ENCODE data around the gene LMO7.
A peak's percentile ranks its signal among the peaks of the same experiment; 100 is the strongest.

Gene LMO7

DNA sequence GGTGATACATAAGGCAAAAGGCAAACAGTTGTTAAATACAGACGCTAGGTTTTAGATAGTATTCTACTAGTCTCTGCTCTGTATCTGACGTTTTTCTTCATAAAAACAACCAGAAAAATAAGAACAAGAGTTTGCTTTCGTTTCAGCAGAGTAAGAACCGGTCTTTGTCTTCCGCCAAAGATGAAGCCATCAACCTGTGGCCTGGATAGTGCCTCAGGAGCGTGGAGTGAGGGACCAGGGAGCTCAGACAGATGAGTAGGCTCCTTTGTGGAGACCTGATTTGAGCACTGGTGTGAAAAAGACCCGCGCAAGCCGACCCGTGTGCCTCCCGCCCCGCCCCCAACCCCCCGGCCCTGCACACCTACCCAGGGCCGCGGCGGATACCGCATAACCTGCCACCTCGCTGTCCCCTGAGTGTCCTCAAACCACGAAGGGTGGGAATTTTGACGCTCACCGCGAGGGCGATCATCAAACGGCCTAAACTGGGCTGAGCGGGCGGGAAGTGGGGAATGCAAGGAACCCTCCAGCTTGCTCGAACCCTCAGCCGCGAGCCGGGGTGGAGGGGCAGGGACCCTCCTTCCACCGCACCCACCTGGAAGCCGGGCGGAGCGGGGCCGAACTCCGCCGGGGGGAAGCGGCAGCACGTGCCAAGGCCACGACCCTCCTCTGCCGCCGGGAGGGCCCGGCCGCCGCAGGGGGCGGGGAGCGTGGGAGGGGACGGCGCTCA, 866 bp upstream of the LMO7 start:
- no peak overlapping the region for H3K9ac ChIP-seq (ENCODE audit: insufficient read length, low read depth)
- no peak for DNase-seq (ENCODE audit: low read depth, low spot score)
- peak overlapping the region; percentile 15 for H3K4me3 ChIP-seq (ENCODE audit: insufficient read length, low read depth)
- no peaks in the 10 kb centered on the region for H3K36me3 ChIP-seq (ENCODE audit: insufficient read depth, insufficient read length, low read length)
- no peaks in the 10 kb centered on the region for H3K4me1 ChIP-seq (ENCODE audit: insufficient read depth, insufficient read length)
- TF ChIP-seq ZNF274 (IDR thresholded peaks at IDR 0.05; ENCODE audit: low read depth, low read length): no peak
- no peak for TF ChIP-seq SUZ12 (IDR thresholded peaks at IDR 0.05; ENCODE audit: extremely low read depth, insufficient read depth, insufficient read length)
- no peak for TF ChIP-seq YY1 (IDR thresholded peaks at IDR 0.05; ENCODE audit: insufficient read depth, insufficient read length)
- peaks cover 36% of the 10 kb centered on the region for H3K27me3 ChIP-seq (ENCODE audit: insufficient read depth, insufficient read length)
- H3K9me3 ChIP-seq (ENCODE audit: insufficient read depth, low read length): no peaks in the 10 kb centered on the region

DNA sequence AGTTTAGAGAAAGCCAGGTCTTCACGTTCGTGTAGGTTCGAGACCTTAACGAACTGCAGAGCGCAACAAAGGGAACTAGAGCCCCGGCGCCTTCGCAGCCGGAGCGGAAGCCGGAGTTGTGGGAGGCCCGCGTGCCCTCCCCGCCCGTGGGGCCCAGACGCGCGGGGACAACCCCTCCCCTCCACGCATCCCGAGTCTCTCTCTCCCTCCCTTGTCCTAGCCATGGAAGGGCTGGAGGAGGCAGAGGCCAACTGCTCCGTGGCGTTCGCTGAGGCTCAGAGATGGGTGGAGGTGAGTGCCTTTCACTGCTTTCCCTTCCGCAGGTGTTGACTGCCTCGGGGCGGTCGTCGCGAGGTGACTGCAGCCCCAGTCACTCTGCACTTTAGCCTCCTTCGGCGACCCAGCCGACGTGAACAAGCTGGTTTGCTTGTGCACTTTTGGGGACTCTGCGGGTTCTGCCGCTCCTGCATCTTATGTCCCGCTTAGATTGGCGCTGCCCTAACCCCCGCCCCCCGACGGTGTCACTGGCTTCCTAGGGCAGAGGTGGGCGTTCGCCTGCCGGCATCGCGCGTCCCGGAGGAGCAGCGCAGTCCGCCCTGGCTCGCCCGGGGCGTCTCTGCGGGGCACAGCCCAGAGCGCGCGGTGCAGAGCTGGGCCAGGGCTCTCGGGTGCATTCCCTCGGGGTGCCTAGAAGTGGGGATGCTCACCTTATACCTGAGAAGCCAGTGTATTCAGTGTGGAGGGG, 478 bp downstream of the LMO7 start:
- H3K9me3 ChIP-seq (ENCODE audit: insufficient read depth, low read length): no peaks in the 10 kb centered on the region
- H3K9ac ChIP-seq (ENCODE audit: insufficient read length, low read depth): peak overlapping the region; percentile 64
- H3K4me1 ChIP-seq (ENCODE audit: insufficient read depth, insufficient read length): no peaks in the 10 kb centered on the region
- TF ChIP-seq SUZ12 (IDR thresholded peaks at IDR 0.05; ENCODE audit: extremely low read depth, insufficient read depth, insufficient read length) (no peak), YY1 (IDR thresholded peaks at IDR 0.05; ENCODE audit: insufficient read depth, insufficient read length) (no peak), ZNF274 (IDR thresholded peaks at IDR 0.05; ENCODE audit: low read depth, low read length) (no peak)
- H3K27me3 ChIP-seq (ENCODE audit: insufficient read depth, insufficient read length): peaks cover 36% of the 10 kb centered on the region
- peak overlapping the region; percentile 46 for H3K4me3 ChIP-seq (ENCODE audit: insufficient read length, low read depth)
- DNase-seq (ENCODE audit: low read depth, low spot score): no peak
- H3K36me3 ChIP-seq (ENCODE audit: insufficient read depth, insufficient read length, low read length): no peaks in the 10 kb centered on the region

DNA sequence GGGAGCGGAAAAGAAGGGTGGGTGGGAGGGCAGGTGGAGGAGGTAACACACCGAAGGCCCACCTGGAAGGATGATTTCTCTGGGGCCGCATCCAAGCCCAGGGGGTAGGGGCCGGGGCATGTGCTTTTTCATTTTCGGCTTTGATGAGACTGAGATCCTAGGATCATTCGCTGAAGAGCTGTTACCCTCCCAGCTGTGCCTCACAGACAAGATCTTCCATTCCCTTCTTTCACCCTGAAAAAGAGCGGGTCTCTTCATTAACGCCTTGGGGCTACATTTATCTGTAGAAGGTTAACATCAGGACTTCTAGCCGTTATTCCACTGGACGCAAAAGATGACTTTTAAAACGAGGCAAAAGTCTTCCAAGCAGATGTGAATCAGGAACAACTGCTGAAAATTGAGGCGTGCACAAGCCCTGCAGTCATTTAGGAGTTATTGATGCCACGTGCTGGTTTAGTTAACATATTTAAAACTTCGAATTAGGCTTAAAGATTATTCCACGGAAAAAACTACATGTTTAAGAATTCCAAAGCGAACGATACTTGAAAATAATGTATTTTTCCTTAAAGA, 1.1 kb downstream of the LMO7 start:
- DNase-seq (ENCODE audit: low read depth, low spot score): no peak

DNA sequence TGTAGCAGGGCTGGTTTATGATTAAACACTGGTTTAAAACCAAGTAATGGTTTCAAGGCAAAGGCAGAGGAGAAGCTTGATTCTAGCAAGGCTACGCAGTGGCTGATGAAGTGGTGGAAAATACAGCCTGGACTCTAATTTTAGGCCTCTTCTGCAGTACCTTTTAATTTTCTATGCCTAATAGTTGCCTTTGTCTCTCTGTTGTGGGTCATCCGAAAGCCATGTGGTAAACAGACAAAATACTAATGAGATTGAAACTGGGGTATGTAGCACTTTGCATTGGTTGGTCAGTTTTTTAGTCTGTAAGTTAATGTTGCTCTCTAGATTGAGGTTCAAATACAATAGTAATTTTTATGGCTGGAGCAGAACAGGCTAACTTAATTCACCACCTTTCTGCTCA, 3.3 kb downstream of the LMO7 start:
- peaks cover 36% of the 10 kb centered on the region for H3K27me3 ChIP-seq (ENCODE audit: insufficient read depth, insufficient read length)
- TF ChIP-seq YY1 (IDR thresholded peaks at IDR 0.05; ENCODE audit: insufficient read depth, insufficient read length): no peak
- TF ChIP-seq ZNF274 (IDR thresholded peaks at IDR 0.05; ENCODE audit: low read depth, low read length): no peak
- no peak for TF ChIP-seq SUZ12 (IDR thresholded peaks at IDR 0.05; ENCODE audit: extremely low read depth, insufficient read depth, insufficient read length)
- no peak overlapping the region for H3K4me3 ChIP-seq (ENCODE audit: insufficient read length, low read depth)
- DNase-seq (ENCODE audit: low read depth, low spot score): no peak
- no peaks in the 10 kb centered on the region for H3K4me1 ChIP-seq (ENCODE audit: insufficient read depth, insufficient read length)
- no peaks in the 10 kb centered on the region for H3K9me3 ChIP-seq (ENCODE audit: insufficient read depth, low read length)
- H3K36me3 ChIP-seq (ENCODE audit: insufficient read depth, insufficient read length, low read length): no peaks in the 10 kb centered on the region
- H3K9ac ChIP-seq (ENCODE audit: insufficient read length, low read depth): no peak overlapping the region

More for the DNA sequence above, 1.1 kb downstream of the LMO7 start:
- Histone ChIP-seq H3K27me3 (ENCODE audit: insufficient read depth, insufficient read length) (peaks cover 36% of the 10 kb centered on the region), H3K4me1 (ENCODE audit: insufficient read depth, insufficient read length) (no peaks in the 10 kb centered on the region), H3K36me3 (ENCODE audit: insufficient read depth, insufficient read length, low read length) (no peaks in the 10 kb centered on the region), H3K4me3 (ENCODE audit: insufficient read length, low read depth) (no peak overlapping the region), H3K9me3 (ENCODE audit: insufficient read depth, low read length) (no peaks in the 10 kb centered on the region), H3K9ac (ENCODE audit: insufficient read length, low read depth) (no peak overlapping the region)
- TF ChIP-seq ZNF274 (IDR thresholded peaks at IDR 0.05; ENCODE audit: low read depth, low read length) (no peak), YY1 (IDR thresholded peaks at IDR 0.05; ENCODE audit: insufficient read depth, insufficient read length) (no peak)

DNA sequence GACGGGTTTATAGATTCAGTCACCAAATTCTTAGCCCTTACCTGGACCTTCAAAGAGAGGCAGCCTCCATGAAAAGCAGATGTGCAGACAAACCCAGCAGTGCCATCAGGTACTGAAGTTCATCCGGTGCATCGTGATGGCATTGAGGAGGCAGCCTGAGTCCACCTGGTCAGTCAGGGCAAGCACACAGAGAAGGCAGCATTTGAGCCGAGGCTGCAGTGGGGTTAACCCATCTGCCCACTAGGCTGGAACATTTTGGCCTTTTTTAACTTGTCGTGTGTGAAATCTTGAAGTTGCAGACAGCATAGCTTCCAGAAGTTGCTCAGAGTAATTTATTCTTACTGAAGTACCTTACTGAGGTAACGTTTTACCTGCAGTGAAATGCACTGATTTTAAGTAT, 4.9 kb downstream of the LMO7 start:
- Histone ChIP-seq H3K9me3 (ENCODE audit: insufficient read depth, low read length) (no peaks in the 10 kb centered on the region), H3K36me3 (ENCODE audit: insufficient read depth, insufficient read length, low read length) (no peaks in the 10 kb centered on the region), H3K9ac (ENCODE audit: insufficient read length, low read depth) (no peak overlapping the region), H3K27me3 (ENCODE audit: insufficient read depth, insufficient read length) (peaks cover 29% of the 10 kb centered on the region), H3K4me1 (ENCODE audit: insufficient read depth, insufficient read length) (no peaks in the 10 kb centered on the region), H3K4me3 (ENCODE audit: insufficient read length, low read depth) (no peak overlapping the region)
- no peak for DNase-seq (ENCODE audit: low read depth, low spot score)
- TF ChIP-seq ZNF274 (IDR thresholded peaks at IDR 0.05; ENCODE audit: low read depth, low read length): no peak
- no peak for TF ChIP-seq YY1 (IDR thresholded peaks at IDR 0.05; ENCODE audit: insufficient read depth, insufficient read length)
- no peak for TF ChIP-seq SUZ12 (IDR thresholded peaks at IDR 0.05; ENCODE audit: extremely low read depth, insufficient read depth, insufficient read length)

DNA sequence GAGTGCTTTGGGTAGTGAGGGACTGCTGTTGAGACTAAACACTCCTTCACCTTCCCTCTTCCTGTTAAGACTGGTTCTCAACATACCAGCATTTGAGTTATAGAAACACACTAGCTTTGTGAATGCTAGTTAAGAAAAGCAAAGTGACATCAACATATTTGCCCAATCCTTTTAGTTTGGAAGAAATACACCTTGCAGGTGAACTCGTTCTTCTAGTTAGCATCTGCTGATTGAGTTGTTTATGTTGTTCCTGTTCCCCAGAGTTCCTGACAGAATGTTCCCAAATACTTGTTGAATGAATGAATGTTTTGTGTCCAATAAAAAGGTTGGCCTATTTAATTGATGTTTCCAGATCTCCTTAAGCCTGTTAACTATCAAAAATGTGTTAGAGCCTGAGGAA, 7.1 kb downstream of the LMO7 start:
- Histone ChIP-seq H3K4me3 (ENCODE audit: insufficient read length, low read depth) (no peak overlapping the region), H3K9ac (ENCODE audit: insufficient read length, low read depth) (no peak overlapping the region), H3K9me3 (ENCODE audit: insufficient read depth, low read length) (no peaks in the 10 kb centered on the region), H3K27me3 (ENCODE audit: insufficient read depth, insufficient read length) (peaks cover 11% of the 10 kb centered on the region), H3K4me1 (ENCODE audit: insufficient read depth, insufficient read length) (no peaks in the 10 kb centered on the region), H3K36me3 (ENCODE audit: insufficient read depth, insufficient read length, low read length) (no peaks in the 10 kb centered on the region)
- TF ChIP-seq SUZ12 (IDR thresholded peaks at IDR 0.05; ENCODE audit: extremely low read depth, insufficient read depth, insufficient read length) (no peak), YY1 (IDR thresholded peaks at IDR 0.05; ENCODE audit: insufficient read depth, insufficient read length) (no peak), ZNF274 (IDR thresholded peaks at IDR 0.05; ENCODE audit: low read depth, low read length) (no peak)
- no peak for DNase-seq (ENCODE audit: low read depth, low spot score)

DNA sequence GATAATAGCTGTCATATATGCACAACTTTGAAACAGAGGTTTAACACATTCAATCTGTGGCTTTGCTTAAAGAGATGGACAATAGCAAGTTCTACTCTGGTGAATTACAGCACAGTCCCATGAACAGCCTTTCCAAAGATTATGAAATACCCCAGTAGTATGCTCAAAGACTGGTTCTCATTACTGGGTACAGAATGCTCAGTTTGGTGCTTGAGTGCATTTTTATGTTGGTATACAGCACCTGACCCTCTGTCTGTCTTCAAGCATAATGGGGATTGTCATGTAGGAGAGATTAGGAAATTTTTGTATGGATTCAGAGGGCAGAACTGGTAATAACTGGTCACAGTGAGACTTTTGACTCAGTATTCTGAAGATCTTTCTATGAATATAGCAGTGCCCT, 7.6 kb downstream of the LMO7 start:
- DNase-seq (ENCODE audit: low read depth, low spot score): no peak
- H3K9me3 ChIP-seq (ENCODE audit: insufficient read depth, low read length): no peaks in the 10 kb centered on the region
- TF ChIP-seq ZNF274 (IDR thresholded peaks at IDR 0.05; ENCODE audit: low read depth, low read length): no peak
- no peak for TF ChIP-seq SUZ12 (IDR thresholded peaks at IDR 0.05; ENCODE audit: extremely low read depth, insufficient read depth, insufficient read length)
- TF ChIP-seq YY1 (IDR thresholded peaks at IDR 0.05; ENCODE audit: insufficient read depth, insufficient read length): no peak
- no peak overlapping the region for H3K9ac ChIP-seq (ENCODE audit: insufficient read length, low read depth)
- H3K27me3 ChIP-seq (ENCODE audit: insufficient read depth, insufficient read length): peaks cover 6% of the 10 kb centered on the region
- H3K4me1 ChIP-seq (ENCODE audit: insufficient read depth, insufficient read length): no peaks in the 10 kb centered on the region
- no peak overlapping the region for H3K4me3 ChIP-seq (ENCODE audit: insufficient read length, low read depth)
- no peaks in the 10 kb centered on the region for H3K36me3 ChIP-seq (ENCODE audit: insufficient read depth, insufficient read length, low read length)

Measured in NT2/D1 (cell line).